Stomach (tissue), 4 donors: ENCODE measurements around the gene FRMPD3.

ENCODE experiments used
- EP300 ChIP-seq: sonication (generic); formaldehyde crosslinking; IDR thresholded peaks from one replicate; pipeline ENCODE4 v1.6.1; 2017; ENCODE audit warnings: antibody characterized with exemption
- POLR2A ChIP-seq, 4 donors: fragments of 450-650 bp; IDR thresholded peaks; one replicate each; pipeline ENCODE4 v1.6.1; 2016; ENCODE audit warnings: antibody characterized with exemption in 4 of 4, control low read depth in 2 of 4, mild to moderate bottlenecking in 1 of 4, moderate library complexity in 1 of 4
- POLR2AphosphoS5 ChIP-seq, 3 donors: sonication (generic); formaldehyde crosslinking; IDR thresholded peaks; one replicate each; pipeline ENCODE4 v1.6.1; 2016; ENCODE audit warnings: antibody characterized with exemption in 3 of 3
- TF ChIP-seq, protein P1 (sequence below), 7 experiments: fragments of 450-650 bp in 4 of 7; fragments of 200-600 bp in 3 of 7; sonication (generic) in 3 of 7; IDR thresholded peaks; one replicate each; pipeline ENCODE4 v1.5.1; 2016 to 2019; ENCODE audit warnings: antibody characterized with exemption in 7 of 7, control low read depth in 2 of 7, mild to moderate bottlenecking in 1 of 7

DNA sequence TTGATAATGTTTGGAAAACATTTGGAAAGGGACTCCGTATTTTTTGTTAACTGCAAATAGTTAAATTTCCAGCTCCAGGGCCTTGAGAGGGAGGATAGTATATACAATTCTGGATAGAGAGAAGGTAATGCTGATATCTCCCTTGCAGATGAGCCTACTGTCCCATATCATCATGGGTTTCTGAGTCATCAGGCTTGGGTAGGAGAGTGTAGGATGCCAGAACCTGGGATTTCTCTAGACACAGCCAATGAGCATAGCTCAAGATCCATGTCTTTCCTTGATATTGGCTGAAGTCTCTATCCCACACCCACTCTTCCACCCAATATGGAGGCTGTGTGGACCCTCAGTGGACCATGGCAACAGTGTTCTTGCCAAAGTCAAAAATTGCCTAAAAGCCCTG lies 7.8 kb downstream of the FRMPD3 start:
- no peak for TF ChIP-seq POLR2AphosphoS5 (IDR thresholded peaks at IDR 0.05)
- TF ChIP-seq, protein P1, sequence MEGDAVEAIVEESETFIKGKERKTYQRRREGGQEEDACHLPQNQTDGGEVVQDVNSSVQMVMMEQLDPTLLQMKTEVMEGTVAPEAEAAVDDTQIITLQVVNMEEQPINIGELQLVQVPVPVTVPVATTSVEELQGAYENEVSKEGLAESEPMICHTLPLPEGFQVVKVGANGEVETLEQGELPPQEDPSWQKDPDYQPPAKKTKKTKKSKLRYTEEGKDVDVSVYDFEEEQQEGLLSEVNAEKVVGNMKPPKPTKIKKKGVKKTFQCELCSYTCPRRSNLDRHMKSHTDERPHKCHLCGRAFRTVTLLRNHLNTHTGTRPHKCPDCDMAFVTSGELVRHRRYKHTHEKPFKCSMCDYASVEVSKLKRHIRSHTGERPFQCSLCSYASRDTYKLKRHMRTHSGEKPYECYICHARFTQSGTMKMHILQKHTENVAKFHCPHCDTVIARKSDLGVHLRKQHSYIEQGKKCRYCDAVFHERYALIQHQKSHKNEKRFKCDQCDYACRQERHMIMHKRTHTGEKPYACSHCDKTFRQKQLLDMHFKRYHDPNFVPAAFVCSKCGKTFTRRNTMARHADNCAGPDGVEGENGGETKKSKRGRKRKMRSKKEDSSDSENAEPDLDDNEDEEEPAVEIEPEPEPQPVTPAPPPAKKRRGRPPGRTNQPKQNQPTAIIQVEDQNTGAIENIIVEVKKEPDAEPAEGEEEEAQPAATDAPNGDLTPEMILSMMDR (IDR thresholded peaks at IDR 0.05), result no peak
- no peak for TF ChIP-seq POLR2A (IDR thresholded peaks at IDR 0.05)
- TF ChIP-seq EP300, result no peak
